AML-193 (cell line): ENCODE results near the gene MBP.
"Not testable (repeated sequence)": the region's sequence is repeated elsewhere in the genome, so short reads cannot be mapped to it uniquely, and the experiment has no call there.

ENCODE experiments used
- DNase-seq, 2 experiments: peaks; one replicate each; lab custom pipeline; 2025; lab: John Stamatoyannopoulos, UW

MBP gene

GRCh38 chr18:77004555-77005380 is 127.8 kb downstream of the MBP start:
- peak; percentile 61 to 69 for DNase-seq

DNA sequence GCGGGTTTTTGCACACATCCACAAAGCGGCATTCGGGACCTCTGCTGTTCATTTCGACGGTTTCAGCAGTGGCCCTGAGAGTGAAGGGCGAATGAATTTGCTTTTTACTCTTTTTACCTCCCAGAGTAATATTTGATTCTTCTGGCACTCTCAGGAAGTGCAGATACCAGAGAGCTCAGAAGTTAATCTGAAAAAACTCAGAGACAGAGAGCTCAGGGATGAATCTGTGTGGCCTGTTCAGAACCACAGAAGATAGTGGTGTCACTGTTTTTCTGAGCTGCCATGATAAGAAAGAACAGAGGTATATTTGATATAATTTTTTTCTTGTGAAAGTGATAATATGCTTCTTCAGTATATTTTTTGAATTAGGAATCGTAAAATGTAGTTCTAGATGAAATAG is 129.3 kb downstream of the MBP start:
- no peak for DNase-seq

DNA sequence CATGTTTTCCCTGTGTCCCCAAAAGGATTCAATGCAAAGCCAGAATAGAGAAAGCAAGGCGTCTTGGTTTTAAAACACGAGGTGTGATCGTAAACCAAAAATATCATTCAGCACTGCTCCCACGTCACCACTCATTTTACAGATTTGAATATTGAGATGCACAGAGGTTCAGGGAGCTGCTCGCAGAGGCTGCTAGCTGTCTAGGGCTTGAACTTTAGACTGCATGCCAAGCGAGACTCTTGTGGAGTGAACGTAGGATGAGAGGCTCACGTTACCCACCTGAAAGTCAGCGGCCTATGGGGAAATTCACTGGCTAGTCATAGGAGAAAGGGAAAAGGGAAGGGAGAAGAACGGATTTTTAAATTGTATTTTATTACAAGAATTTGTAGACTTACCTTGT is 130.1 kb downstream of the MBP start:
- DNase-seq = no peak

- no peak for DNase-seq
Observed at GRCh38 chr18:77001979-77002378, 130.6 kb downstream of the MBP start.

- no peak for DNase-seq
Observed at GRCh38 chr18:77001041-77001440, 131.5 kb downstream of the MBP start.

GRCh38 chr18:77000527-77000926 is 132.1 kb downstream of the MBP start:
- peak; percentile 3 to 36 for DNase-seq

GRCh38 chr18:76999077-76999476 is 133.5 kb downstream of the MBP start:
- DNase-seq = no peak

DNA sequence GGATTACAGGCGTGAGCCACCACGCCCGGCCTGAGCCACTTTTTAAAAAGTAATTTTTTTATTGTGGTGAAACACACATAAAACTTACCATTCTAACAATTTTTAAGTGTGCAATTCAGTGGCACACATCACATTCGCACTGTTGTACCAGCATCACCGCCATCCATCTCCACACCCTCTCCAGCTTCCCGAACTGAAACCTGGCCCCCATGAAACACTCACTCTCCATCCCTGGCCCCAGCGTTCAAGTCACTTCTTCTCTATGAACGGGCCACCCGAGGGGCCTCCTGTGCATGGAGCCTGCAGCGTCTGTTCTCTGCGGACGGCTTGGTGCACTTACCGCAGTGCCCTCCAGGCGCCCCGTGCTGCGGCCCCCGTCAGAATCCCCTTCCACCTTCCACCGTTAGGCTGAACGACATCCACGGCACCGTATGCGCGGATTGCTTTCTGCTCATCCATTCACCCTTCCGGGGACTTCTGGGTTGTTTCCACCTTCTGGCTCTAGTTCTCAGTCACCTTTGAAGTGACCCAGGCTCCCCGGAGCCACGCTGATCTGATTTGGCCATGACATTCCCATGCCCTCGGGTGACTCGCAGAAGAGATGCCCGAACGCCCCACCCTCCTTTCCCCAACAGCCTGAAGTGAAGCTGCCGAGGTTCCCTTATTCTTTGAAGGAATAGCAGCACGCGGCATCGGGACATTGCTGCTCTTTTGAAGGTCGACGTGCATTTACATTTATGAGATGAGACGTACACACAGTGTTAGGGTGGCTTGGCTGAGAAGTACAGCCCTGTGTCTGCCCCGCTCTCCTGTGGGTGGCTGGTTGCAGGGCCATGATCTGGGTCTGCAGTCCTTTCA is 134.4 kb downstream of the MBP start:
- no peak for DNase-seq

DNA sequence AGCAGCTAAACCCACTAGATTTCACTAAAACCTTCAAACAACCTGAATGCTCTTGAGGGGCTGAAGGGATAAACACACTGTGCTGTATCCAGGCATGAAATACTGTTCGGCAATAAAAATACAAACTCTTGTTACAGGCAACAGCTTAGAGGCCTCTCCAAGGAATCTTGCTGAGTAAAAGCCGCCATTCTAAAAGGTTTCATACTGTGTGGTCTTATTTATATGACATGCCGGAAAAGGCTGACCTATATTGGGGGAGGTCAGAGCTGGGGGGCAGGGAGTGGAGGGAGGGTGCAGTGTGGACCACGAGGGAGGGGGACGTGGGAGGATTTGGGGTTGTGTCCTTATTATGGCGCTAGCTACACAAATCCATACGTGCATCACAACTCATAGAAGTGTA is 136.2 kb downstream of the MBP start:
- DNase-seq = no peak

- DNase-seq = no peak
Observed at GRCh38 chr18:76995896-76996295, 136.7 kb downstream of the MBP start.

DNA sequence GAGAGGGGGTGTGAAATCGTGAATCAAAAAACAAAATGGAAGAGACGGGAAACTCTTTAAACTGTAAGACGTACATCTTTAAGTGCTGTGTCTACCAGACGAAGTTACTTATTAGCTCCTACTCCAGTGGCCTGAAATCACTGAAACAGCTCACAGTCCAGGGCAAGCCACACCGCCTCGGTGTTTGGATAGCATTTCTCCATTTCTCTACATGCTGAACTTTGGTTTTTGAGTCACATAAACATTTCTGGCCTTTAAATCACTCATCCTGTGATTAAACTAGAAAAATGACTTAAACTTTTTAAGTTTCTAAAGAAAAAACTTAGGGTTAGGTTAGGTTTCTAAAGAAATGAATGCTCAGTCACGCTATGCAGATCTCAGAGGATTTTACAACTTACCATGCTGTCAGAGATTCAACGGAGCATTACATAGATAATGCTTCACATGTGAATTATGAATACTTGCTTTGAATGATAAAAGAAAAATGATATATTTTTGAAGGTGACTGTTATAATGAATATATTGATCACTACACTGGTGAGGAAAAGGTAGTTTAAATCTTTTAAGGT is 138.4 kb downstream of the MBP start:
- no peak for DNase-seq

GRCh38 chr18:76993573-76993972 is 139.0 kb downstream of the MBP start:
- DNase-seq = no peak

DNA sequence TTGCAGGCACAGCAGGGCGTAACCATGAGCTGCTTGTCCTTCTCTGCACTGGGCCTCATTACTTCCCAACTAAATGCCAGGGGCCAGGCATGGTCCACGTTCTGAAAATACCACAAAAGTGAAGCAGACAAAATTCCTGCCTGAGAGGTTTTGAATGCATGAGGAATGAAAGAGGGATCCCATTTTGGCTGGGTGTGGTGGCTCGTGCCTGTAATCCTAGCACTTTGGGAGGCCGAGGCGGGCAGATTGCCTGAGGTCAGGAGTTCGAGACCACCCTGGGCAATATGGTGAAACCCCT is 139.5 kb downstream of the MBP start:
- DNase-seq = no peak

GRCh38 chr18:76992226-76993084 is 140.1 kb downstream of the MBP start:
- no peak for DNase-seq

GRCh38 chr18:76991021-76991688 is 141.4 kb downstream of the MBP start:
- no peak for DNase-seq

GRCh38 chr18:76990343-76991020 is 142.1 kb downstream of the MBP start:
- not testable (repeated sequence) for DNase-seq

- no peak for DNase-seq
Observed at GRCh38 chr18:76989647-76990190, 142.9 kb downstream of the MBP start.

DNA sequence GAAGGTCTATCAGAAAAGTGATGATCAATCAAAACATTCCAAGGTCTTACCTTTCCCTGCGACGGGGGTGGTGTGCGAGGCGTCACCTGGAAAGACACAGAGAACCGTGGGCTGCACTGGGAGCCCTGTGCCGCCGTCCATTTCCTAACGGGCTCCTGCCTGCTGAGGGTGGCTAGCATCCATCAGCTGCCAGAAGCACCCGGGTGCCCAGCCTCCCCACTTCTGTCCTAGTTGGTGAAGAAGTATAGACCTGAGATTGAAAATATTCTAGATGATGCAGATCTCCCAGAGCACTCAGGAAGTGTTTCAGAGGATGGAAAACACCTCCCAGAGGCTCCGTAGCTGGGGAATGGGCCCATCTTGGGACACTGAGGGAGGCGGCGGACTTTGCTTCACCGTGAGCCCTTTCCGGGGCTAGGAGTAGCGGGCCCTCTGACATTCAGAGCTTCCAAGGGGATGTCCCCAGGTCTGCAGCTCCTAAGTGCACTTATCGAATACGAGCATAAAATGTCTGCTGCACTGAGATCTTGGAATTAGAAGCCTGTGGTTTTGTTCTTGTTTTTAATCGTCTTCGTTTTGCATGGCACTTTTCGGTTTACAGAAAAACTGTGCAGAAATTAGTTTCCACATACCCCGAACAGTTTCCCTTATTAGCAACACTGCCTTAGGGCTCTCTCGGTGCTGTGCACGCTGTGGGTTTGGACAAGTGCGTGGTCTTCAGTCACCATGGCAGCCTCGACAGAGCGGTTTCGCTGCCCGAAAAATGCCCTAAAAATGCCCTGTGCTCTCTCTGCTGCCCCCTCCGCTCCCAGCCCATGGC is 143.5 kb downstream of the MBP start:
- no peak for DNase-seq

- DNase-seq = no peak
Observed at GRCh38 chr18:76988031-76988826, 144.4 kb downstream of the MBP start.
